HCT116 (cell line): ENCODE measurements around the gene ORM1. TPM values are rescaled to one million over a fixed set of nuclear protein-coding genes. Genes with fewer than 3 reads are reported as not detected.
A peak's percentile ranks its signal among the peaks of the same experiment; 100 is the strongest.

Experiments
- ATAC-seq: fragments of 200-7000 bp; cut with Tn5 transposase; 2 replicates; pipeline ENCODE4 v1.9.1; 2020; ENCODE audit warnings: mild to moderate bottlenecking, moderate library complexity
- BruUV-seq: library from RNA; stranded (reverse); fragments of 400-500 nt; replicated peaks from 2 replicates; lab custom pipeline; 2021; lab: Mats Ljungman, UMichigan
- CTCF ChIA-PET: fragments of 300-600 bp; sonication (Branson Sonifier 250); formaldehyde crosslinking; loops from one replicate; lab custom pipeline; 2021; ENCODE audit warnings: antibody characterized with exemption; lab: Charles Lee
- POLR2A ChIA-PET: fragments of 300-600, 350-600 bp; sonication (Branson Sonifier 250); formaldehyde crosslinking; loops from one replicate; lab custom pipeline; 2021; ENCODE audit warnings: antibody characterized with exemption; lab: Charles Lee
- RAD21 ChIA-PET, 2 experiments: fragments of 300-600 bp; sonication (Branson Sonifier 250); formaldehyde crosslinking; loops; one replicate each; lab custom pipeline; 2023; ENCODE audit warnings: low total read pairs in 2 of 2; ENCODE audit not compliant: uncharacterized antibody in 2 of 2, unreplicated experiment in 2 of 2, low non-redundant PET in 1 of 2; lab: Charles Lee
- DNase-seq: peaks from one replicate; pipeline ENCODE4 v3.0.0-alpha.2; 2010; ENCODE audit warnings: low read depth, low spot score
- H2AFZ ChIP-seq: fragments of 200-600 bp; shearing (Covaris generic), sonication (generic); 2 replicates; pipeline ENCODE4 v1.6.1; 2017; ENCODE audit warnings: low read depth, mixed run types, mixed read lengths, antibody characterized with exemption, low read length; ENCODE audit not compliant: poor library complexity, severe bottlenecking
- H3K27ac ChIP-seq: 2 replicates; pipeline ENCODE4 v1.5.1; 2012; ENCODE audit warnings: low read depth, low read length
- H3K27me3 ChIP-seq: fragments of 200-600 bp; sonication (generic); 2 replicates; pipeline ENCODE4 v1.6.1; 2016; ENCODE audit warnings: mixed run types, low read length, mixed read lengths; ENCODE audit not compliant: insufficient read depth
- H3K36me3 ChIP-seq, 2 experiments: fragments of 200-500 bp in 1 of 2; fragments of 200-600 bp in 1 of 2; sonication (Bioruptor generic) in 1 of 2; sonication (generic) in 1 of 2; 2 replicates each; pipeline versions ENCODE4 v1.5.1 to v1.6.1; 2014 to 2016; ENCODE audit warnings: low read length in 2 of 2, inconsistent platforms in 1 of 2, mixed read lengths in 1 of 2, mixed run types in 1 of 2; ENCODE audit not compliant: insufficient read depth in 2 of 2, control insufficient read depth in 1 of 2
- H3K4me1 ChIP-seq, 2 experiments: fragments of 200-600 bp in 1 of 2; sonication (generic) in 1 of 2; 2 replicates each; pipeline versions ENCODE4 v1.5.1 to v1.6.1; 2012 to 2017; ENCODE audit warnings: low read length in 2 of 2, inconsistent platforms in 1 of 2, mild to moderate bottlenecking in 1 of 2, mixed read lengths in 1 of 2, mixed run types in 1 of 2, moderate library complexity in 1 of 2; ENCODE audit not compliant: insufficient read depth in 2 of 2, control insufficient read depth in 1 of 2
- H3K4me2 ChIP-seq: fragments of 200-600 bp; sonication (generic); 2 replicates; pipeline ENCODE4 v1.6.1; 2017; ENCODE audit warnings: mixed run types, low read length, mixed read lengths
- H3K4me3 ChIP-seq, 2 experiments: fragments of 200-600 bp in 1 of 2; sonication (generic) in 1 of 2; replicated peaks in 1 of 2; 2 replicates each; pipeline ENCODE4 v1.5.1; 2011 to 2016; ENCODE audit warnings: low read length in 2 of 2, control low read depth in 1 of 2, low read depth in 1 of 2, mild to moderate bottlenecking in 1 of 2, mixed read lengths in 1 of 2, mixed run types in 1 of 2
- H3K79me2 ChIP-seq: fragments of 200-600 bp; sonication (generic); 2 replicates; pipeline ENCODE4 v1.6.1; 2017; ENCODE audit warnings: mild to moderate bottlenecking, mixed run types, low read length, moderate library complexity, mixed read lengths; ENCODE audit not compliant: insufficient read depth
- H3K9ac ChIP-seq: fragments of 200-600 bp; sonication (generic); 2 replicates; pipeline ENCODE4 v1.6.1; 2016; ENCODE audit warnings: low read length, mixed read lengths
- H3K9me2 ChIP-seq: fragments of 200-600 bp; sonication (generic), shearing (Covaris generic); 2 replicates; pipeline ENCODE4 v1.6.1; 2017; ENCODE audit warnings: mixed run types, mild to moderate bottlenecking, moderate library complexity; ENCODE audit not compliant: insufficient read depth
- H3K9me3 ChIP-seq, 2 experiments: fragments of 200-500 bp in 1 of 2; fragments of 200-600 bp in 1 of 2; sonication (Bioruptor generic) in 1 of 2; sonication (generic) in 1 of 2; 2 replicates each; pipeline ENCODE4 v1.6.1; 2014 to 2017; ENCODE audit warnings: low read length in 2 of 2, mixed read lengths in 2 of 2, inconsistent platforms in 1 of 2, low read depth in 1 of 2, mild to moderate bottlenecking in 1 of 2, mixed run types in 1 of 2, moderate library complexity in 1 of 2; ENCODE audit not compliant: control insufficient read depth in 1 of 2, insufficient read depth in 1 of 2
- H4K20me1 ChIP-seq: fragments of 200-600 bp; sonication (generic), shearing (Covaris generic); 2 replicates; pipeline ENCODE4 v1.6.1; 2017; ENCODE audit warnings: mixed run types, mild to moderate bottlenecking, moderate library complexity; ENCODE audit not compliant: insufficient read depth
- CBX3 ChIP-seq: IDR thresholded peaks from 2 replicates; pipeline ENCODE4 v1.6.1; 2012; ENCODE audit warnings: low read depth
- EGR1 ChIP-seq: IDR thresholded peaks from 2 replicates; pipeline ENCODE4 v1.6.1; 2012; ENCODE audit warnings: low read depth
- ELF1 ChIP-seq: IDR thresholded peaks from 2 replicates; pipeline ENCODE4 v1.6.1; 2012; ENCODE audit warnings: low read depth, borderline replicate concordance
- EZH2phosphoT487 ChIP-seq: fragments of 200-600 bp; IDR thresholded peaks from 2 replicates; pipeline ENCODE4 v1.6.1; 2018; ENCODE audit warnings: antibody characterized with exemption, borderline replicate concordance
- MAX ChIP-seq: IDR thresholded peaks from 2 replicates; pipeline ENCODE4 v1.6.1; 2012
- POLR2AphosphoS5 ChIP-seq: IDR thresholded peaks from 2 replicates; pipeline ENCODE4 v1.6.1; 2011; ENCODE audit warnings: mild to moderate bottlenecking, low read depth, low read length, moderate library complexity
- RAD21 ChIP-seq: IDR thresholded peaks from 2 replicates; pipeline ENCODE4 v1.6.1; 2012; ENCODE audit warnings: low read depth, mild to moderate bottlenecking
- REST ChIP-seq: IDR thresholded peaks from 2 replicates; pipeline ENCODE4 v1.6.1; 2012; ENCODE audit warnings: low read depth
- SRF ChIP-seq: IDR thresholded peaks from 2 replicates; pipeline ENCODE4 v1.6.1; 2012; ENCODE audit warnings: low read depth
- ZFX ChIP-seq: fragments of 450-650 bp; IDR thresholded peaks from 2 replicates; pipeline ENCODE4 v1.6.1; 2017
- intact Hi-C: fragments of 100-400 bp; cut with micrococcal nuclease; formaldehyde crosslinking; loops from 2 replicates; pipeline ENCODE4 v1.10.0; 2022
- total RNA-seq: library from RNA; stranded (reverse); gene quantifications from one replicate; pipeline ENCODE4 v1.2.1, GENCODE V29; 2021; ENCODE audit not compliant: unreplicated experiment
- TF ChIP-seq, protein P1 (sequence below): IDR thresholded peaks from 2 replicates; pipeline ENCODE4 v1.6.1; 2012

The ORM1 gene
- total RNA-seq, 1 experiment from 2014 or later, result 5.6 TPM

DNA sequence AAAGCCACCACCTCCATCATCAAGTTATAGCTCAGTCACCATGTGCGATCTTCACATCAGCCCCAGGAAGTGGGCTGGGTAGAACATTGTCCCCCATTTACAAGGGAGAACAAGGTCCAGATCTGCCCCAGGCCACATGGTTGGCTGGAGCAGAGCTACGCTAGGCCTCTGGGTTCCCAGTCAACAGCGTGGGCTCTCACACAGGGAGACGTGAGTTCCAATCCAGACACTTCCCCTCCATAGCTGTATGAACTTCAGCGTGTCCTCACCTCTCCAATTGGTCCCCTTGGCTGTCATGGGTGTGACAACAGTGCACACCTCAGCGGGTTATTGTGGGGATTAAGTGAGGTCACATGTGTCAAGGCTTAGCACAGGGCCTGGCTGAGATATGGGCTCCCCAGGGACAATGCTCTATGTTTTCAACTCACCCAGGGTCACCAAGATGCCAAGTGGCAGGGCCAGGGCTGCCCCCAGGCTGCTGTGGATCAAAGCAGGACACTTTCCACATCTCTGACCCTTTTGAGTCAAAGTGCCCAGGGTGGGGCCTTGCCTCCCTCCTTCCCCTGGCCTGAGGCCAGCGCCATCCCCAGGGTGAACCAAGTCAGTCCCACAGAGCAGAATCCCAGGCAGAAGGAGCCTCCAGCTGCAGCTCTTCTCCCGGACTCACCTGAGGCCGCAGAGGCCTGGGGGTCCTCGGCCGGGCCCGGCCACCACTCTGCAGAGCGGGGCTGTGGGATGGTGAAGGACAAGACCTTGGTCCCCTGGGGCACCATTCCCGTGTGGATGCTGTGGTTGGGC, 45.1 kb downstream of the ORM1 start (continued):
- TF ChIP-seq REST (no peak), SRF (no peak), EGR1 (no peak), RAD21 (no peak), CBX3 (no peak)

DNA sequence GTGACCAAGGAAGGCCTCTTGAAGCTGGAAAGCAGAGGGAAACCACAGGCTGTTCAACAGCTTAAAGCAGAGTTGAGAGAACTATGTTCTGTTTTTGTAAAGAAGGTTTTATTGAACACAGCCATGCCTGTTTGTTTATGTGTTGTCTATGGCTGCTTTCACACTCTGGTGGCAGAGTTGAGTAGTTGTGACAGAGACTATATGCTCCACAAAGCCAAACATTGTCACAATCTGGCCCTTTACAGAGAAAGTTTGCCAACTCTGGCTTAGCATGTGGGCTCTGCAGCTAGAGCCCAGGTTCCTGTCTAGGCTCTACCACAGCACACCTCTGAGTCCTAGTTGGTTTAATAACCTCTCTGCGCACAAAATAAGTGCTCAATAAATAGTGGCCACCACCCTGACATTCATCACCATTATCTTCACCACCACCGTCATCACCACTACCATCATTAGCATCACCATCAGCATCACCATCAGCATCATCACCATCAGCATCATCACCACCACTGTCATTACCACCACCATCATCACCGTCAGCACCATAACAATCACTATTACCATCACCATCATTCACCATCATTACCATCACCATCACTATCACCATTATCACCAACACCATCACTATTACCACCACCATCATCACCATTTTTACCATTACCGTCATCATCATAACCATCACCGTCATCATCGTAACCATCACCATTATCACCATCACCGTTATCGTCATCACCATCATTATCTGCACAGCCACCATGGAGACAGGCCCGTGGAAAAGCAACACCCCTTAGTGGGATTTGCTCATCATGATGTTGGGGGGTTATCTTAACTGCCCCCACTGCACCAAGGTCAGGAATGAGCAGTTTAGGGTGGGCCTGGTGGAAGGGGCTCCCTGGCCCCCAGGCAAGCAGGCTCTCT, 46.6 kb downstream of the ORM1 start:
- Histone ChIP-seq H3K27me3 (no peaks in the 10 kb centered on the region), H2AFZ (no peak overlapping the region), H3K27ac (no peak overlapping the region), H4K20me1 (no peaks in the 10 kb centered on the region), H3K36me3 (no peaks in the 10 kb centered on the region), H3K9me3 (no peaks in the 10 kb centered on the region), H3K4me3 (no peak overlapping the region), H3K4me1 (peaks cover 0 to 8% of the 10 kb centered on the region in 2 experiments; a peak in 2 of 4 replicates), H3K9ac (no peak overlapping the region), H3K4me2 (no peak overlapping the region), H3K79me2 (no peaks in the 10 kb centered on the region), H3K9me2 (no peaks in the 10 kb centered on the region)
- ChIA-PET POLR2A (no interaction called here), RAD21 (no interaction called here), CTCF (no interaction called here)
- no peak for DNase-seq
- intact Hi-C loops, result no loop called here
- TSS peak; percentile 36 for BruUV-seq
- ATAC-seq, result no peak
- no peak for TF ChIP-seq SRF
- no peak for TF ChIP-seq EGR1
- TF ChIP-seq, protein P1, sequence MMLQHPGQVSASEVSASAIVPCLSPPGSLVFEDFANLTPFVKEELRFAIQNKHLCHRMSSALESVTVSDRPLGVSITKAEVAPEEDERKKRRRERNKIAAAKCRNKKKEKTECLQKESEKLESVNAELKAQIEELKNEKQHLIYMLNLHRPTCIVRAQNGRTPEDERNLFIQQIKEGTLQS, result no peak
- no peak for TF ChIP-seq ELF1
- TF ChIP-seq MAX, result no peak
- no peak for TF ChIP-seq POLR2AphosphoS5
- no peak for TF ChIP-seq REST
- no peak for TF ChIP-seq RAD21
- TF ChIP-seq CBX3, result no peak
- no peak for TF ChIP-seq ZFX
- no peak for TF ChIP-seq EZH2phosphoT487
